Tongue (tissue), 2 donors: ENCODE data around the gene BSND. TPM values are rescaled to one million over a fixed set of nuclear protein-coding genes. Genes with fewer than 3 reads are reported as not detected.
A peak's percentile ranks its signal among the peaks of the same experiment; 100 is the strongest.

ENCODE experiments used
- DNase-seq: peaks from one replicate; pipeline ENCODE4 v3.0.0-alpha.2; 2015
- total RNA-seq: library from RNA; depleted of rRNA; stranded (reverse); fragments of >200 nt; gene quantifications from one replicate; pipeline ENCODE4 v1.2.3, GENCODE V29; 2014

BSND gene
- total RNA-seq, 1 donor from 2014 or later: not detected

DNA sequence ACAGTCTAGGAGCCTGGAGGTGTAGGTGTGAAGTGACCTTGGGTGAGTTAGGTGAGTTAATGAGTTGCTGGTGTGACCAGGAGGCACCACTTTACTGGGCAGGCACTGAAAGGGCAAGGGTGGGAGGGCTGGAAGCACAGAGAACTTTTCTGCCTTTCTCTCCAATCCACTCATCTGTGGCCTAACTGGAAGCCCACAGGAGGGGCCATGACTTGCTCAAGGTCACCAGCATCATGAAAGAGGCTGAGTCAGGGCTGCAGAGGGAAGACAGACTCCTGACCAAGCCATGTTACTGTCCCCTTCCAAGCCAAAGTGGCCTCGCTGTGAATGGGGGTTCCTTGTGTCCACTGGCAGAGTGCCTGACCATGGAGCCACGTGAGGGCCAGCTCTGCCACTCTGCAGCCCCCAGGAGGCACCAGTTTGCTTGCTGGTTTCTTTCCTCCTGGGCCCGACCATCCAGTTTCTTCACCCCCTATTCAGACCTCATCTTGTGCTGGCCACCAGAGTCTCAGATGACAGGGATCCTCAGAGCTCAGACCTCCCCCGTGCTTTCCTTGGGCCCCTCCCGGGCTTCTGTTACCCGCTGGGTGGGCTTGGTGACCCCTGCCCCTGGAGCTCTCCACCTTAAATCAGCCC lies 4.3 kb upstream of the BSND start:
- DNase-seq: no peak

DNA sequence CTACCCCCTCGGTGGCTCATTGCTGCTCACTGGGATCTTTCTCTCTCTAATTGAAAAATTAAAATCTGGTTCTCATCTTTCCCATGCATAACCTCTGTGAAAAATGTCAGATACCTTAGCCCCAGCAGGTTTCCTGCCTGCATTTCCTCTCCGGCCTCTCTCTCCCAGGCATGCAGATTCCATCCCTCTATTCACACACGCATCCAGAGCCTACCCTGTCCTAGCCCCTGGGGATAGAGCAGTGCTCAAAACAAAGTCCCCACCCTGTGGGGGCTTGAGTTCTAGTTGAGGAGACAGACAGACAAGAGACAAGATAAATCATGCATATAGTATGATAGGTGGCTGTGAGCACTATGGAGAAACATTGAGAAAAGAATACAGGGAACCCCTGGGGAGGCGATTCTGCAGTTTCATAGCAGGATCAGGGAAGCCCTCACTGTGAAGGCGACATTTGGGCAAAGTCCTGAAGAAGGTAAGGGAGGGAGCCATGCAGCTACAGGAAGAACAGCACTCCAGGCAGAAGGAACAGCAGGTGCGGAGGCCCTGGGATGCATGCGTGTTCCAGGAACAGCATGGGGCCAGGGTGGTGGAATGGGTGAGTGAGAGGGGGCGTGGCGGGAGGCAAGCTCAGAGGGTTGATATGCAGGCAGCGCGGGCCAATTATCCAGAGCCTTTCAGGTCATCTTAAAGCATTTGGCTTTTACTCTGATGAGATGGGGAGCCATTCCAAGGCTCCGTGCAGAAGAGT lies 3.5 kb upstream of the BSND start:
- no peak for DNase-seq

- DNase-seq: no peak
These were observed 2.9 kb upstream of the BSND start for GRCh38 chr1:54995835-54996234.

DNA sequence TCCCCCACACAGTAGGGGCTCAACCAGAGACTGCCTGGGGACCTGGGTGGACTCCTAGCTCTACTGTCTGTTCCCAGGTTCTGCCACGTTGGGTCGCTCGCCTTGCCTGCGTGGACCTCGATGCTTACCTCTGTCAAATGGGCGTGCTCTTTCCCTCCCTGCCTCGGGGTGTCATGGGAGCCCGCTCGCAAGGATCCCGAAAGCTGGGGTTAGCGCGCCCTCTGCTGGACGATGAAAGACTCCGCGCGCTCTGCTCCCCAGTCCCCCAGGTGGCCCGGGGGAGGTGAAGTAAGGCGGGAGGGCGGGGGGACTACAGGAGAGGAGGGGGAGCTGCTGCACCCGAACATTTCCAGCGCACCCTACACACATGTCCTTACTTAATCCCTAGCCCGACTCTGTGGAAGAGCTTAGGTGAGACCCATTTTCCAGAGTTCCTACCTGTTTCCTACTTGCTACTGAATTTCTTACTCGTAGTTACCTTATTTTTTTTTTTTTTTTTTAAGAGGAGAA lies 2.3 kb upstream of the BSND start:
- DNase-seq: peak; percentile 85

DNA sequence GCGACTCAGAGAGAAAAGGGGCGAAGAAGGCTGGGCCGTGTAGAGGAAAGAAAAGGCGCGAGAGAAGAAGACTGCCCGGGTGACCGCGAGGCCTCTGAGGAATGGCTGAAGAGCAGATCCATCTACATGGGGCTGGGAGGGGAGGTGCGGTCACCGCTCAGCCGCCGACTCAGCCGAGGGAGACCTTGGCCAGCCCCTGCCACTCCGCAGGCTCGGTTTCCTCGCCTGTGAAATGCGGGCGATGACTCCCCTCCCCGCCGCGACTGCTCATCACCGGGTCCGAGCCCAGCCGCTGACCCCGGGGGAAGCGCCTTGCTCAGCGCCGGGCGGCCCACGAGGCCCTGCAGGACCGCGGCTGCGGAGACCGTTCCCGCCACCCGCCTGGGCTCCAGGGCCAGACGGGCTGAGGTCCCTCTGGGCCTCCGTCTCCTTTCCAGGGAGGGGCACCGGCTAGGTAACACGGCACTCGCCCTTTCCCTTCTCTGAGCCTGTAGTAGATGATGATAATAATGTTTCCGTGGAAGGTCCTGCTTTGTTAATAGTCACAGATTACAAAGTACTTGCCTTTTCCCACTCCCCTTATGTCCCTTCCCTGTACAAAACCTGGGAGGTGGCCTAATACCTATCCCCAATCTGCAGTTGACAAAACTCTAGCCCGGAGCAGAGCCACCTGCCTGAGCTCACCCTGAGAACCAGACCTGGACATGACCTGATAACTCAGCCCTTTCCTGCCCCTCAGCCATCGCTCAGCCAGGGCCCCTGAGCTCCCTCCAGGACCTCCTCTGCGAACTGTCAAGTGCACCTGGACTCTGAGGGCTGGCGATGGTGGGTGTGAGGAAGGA lies 1.6 kb upstream of the BSND start:
- DNase-seq: peak; percentile 21

- DNase-seq: no peak
These were observed 1.1 kb upstream of the BSND start for GRCh38 chr1:54997711-54997986.

- DNase-seq: no peak
These were observed 633 bp upstream of the BSND start for GRCh38 chr1:54998100-54998499.

- no peak for DNase-seq
These were observed 1.7 kb downstream of the BSND start for GRCh38 chr1:55000110-55001085.

- DNase-seq: no peak
These were observed 2.6 kb downstream of the BSND start for GRCh38 chr1:55001311-55001710.

- DNase-seq: no peak
These were observed 4.0 kb downstream of the BSND start for GRCh38 chr1:55002686-55003085.

DNA sequence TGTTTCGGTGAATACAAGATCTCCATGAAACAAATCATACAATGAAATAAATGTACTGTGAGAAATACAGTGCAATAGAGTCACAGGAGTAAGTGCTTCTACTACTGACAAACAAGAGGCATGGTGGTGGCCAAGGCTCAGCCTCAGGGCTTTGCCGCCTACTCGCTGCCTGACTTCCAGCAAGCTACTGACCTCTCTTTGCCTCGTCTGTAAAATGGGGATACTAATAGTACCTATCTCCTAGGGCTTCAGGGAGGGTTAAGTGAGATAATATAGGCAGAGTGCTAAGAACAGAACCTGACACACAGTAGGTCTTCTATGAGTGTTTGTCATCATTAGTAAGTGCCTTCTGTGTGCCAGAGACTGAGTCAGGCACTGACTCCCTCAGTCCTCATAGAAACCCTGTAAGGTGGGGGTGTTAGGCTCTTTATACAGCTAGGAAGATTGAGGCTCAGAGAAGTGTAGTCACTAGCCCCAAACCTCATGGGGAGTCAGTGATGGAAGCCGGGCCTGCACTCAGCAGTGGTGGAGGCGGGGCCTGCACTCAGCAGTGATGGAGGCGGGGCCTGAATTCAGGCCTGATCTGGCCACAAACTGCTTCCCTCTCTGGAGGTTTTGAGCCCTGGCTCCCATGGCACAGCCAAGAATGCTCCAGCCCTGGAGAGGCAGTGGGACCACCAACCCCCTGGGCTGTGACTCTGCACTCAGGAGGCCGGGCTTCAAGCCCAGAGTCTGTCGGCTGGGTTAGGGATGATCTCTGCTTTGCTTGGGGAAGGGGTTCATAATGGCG lies 6.8 kb downstream of the BSND start:
- no peak for DNase-seq

DNA sequence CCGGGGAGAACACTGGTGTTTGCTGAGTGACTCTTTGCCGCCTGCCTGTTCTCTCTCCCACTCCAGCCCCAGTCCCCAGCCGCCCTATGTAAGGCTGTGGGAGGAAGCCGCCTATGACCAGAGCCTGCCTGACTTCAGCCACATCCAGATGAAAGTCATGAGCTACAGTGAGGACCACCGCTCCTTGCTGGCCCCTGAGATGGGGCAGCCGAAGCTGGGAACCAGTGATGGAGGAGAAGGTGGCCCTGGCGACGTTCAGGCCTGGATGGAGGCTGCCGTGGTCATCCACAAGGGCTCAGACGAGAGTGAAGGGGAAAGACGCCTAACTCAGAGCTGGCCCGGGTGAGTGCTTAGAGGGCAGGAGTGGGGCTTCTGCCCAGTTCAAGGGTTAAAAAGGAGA lies 8.2 kb downstream of the BSND start:
- no peak for DNase-seq

DNA sequence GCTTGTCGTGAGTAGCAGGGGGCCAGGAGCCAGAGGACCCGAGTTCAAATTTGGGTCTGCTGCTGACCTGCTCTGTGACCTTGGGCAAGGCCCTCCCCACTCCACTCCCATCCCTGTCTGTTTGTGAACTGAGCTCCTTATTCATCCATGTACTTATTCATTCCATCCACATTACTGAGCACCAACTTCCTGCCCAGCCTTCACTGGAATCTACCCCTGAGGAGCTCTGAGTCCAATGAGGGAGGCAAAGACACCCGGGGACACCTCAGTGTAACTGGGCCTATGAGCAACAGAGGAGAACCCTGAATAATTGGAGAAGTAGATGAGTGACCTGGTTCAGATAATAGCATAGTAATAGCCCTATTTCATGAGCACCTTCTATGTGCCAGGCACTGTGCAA lies 8.9 kb downstream of the BSND start:
- no peak for DNase-seq

DNA sequence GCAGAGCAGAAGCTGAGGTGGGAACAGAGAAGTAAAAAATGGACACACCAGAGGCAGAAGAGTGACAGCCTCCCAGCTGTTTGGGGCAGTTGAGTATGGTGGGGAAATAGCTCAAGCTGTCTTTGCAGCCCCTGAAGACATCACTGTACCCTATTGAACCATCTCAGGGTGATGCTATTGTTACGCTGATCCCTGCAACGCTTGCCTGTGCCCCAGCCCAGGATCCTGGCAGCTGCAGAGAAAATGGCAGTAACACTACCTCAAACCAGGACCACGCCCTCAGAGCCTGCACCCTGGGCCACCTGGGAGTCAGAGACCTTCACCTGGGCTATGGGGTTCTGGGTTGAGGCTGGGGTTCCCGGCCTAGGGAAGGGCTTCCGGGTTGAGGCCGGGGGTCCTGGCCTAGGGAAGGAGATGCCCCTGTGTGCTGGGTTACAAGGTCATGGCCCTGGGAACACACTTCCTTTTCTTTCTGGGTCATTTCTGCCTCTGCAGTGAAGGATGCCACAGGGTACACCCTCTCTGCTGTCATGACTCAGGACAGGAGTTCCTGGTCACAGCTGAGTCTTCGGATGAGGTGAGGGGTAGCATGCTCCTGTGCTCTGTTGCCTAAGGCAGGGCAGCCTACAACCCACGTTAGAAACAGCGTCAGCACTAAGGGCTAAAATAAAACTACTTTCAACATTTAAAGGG lies 11.6 kb downstream of the BSND start:
- no peak for DNase-seq

DNA sequence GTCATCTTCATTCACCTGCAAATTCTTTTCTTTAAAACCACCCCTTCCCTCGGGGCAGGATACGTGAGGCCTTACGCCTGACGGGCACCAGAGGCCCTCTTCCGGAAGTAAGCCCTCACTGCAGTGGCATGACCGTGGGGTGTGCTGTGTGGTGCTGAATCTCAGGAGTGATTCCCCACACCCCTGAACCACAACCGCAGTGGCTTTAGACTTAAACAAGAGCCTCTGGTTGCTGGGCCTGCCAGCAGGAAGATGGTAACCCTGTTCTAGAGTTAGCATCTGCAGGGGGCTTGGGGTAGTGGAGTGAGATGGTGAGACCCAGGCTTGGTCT lies 12.1 kb downstream of the BSND start:
- no peak for DNase-seq

DNA sequence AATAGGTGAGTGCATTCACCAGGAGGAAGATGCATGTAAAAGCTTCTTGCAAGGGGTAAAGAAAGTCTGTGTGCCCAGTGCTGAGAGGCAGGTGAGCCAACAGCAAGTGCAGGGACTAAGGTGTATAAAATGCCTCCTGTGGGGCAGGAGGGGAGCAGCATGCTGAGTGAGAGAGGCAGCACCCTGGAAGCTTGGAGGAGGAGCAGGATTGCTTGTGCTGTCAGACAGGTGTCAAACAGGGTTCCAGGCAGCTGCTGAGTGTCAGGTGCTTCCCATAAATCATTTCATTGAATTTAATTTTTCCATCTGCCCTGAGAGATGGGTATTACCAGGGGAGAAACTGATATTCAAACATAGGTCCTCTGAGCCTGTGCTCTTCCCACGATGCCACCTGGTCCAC lies 13.9 kb downstream of the BSND start:
- no peak for DNase-seq

DNA sequence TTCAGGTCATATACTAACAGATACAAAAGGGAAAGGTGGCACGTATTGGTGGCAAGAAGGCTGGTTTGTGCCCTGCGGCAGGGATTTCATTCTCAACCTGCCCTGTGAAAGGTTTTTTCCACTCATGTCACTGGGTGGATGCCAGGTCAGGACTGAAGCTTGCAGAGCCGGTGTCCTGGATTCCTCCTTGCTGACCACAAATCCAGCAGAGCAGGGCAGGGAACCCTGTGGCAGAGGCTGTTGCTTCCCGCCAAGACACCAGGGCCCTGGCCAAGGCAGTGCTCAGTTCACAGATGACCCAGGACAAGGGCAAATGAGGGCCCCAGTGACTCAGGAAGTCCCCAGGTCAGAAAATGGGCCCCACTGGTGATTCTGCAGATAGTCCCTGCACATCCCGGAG lies 16.4 kb downstream of the BSND start:
- no peak for DNase-seq

GRCh38 chr1:55015731-55016620 lies 17.2 kb downstream of the BSND start:
- no peak for DNase-seq

- no peak for DNase-seq
These were observed 19.7 kb downstream of the BSND start for GRCh38 chr1:55018395-55018794.
